Fibroblast of skin of left biceps (primary cell): Measurements from ENCODE around the gene HEXD.
A peak's percentile ranks its signal among the peaks of the same experiment; 100 is the strongest.
"Not testable (repeated sequence)": the region's sequence is repeated elsewhere in the genome, so short reads cannot be mapped to it uniquely, and the experiment has no call there.

Experiments
- DNase-seq, 2 experiments: peaks; one replicate each; pipeline ENCODE4 v3.0.0-alpha.2; 2013; ENCODE audit warnings: low read depth in 2 of 2

HEXD gene

DNA sequence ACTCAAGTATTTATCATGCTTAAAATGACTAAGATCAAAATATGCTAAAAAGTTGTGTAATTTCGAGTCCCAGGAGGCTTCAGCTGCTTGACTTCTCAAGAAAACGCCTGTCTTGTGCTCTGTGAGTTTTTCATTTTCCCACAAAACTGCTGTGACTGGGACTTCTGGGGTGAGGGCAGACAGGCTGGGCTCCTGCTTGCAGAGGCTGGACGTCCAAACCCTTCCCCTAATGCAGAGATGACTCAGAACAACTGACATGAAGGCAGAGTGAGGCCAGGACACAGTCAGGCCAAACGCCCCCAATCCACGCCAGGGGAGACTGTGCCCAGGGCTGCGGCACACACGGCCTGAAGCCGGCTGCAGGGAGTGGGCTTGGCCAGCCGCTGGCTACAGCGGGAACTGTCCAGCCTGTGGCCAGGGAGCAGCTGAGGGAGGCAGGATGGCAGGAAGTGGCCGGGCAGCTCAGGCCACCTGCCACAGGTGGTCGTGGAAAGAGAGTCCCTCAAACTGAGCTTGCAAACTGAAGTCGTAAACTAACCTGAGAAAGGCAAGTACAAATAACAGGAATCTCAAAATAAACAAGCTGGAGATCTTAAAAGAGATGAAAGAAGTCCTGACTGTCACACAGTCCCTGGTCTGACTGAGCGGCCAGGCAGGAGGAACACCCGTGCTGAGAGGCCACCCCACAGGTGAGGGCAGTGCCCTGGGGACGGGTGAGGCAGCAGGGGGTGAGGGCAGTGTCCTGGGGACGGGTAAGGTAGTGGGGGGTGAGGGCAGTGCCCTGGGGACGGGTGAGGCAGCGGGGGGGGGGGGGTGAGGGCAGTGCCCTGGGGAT, 21.3 kb upstream of the HEXD start:
- DNase-seq: peak; percentile 96

DNA sequence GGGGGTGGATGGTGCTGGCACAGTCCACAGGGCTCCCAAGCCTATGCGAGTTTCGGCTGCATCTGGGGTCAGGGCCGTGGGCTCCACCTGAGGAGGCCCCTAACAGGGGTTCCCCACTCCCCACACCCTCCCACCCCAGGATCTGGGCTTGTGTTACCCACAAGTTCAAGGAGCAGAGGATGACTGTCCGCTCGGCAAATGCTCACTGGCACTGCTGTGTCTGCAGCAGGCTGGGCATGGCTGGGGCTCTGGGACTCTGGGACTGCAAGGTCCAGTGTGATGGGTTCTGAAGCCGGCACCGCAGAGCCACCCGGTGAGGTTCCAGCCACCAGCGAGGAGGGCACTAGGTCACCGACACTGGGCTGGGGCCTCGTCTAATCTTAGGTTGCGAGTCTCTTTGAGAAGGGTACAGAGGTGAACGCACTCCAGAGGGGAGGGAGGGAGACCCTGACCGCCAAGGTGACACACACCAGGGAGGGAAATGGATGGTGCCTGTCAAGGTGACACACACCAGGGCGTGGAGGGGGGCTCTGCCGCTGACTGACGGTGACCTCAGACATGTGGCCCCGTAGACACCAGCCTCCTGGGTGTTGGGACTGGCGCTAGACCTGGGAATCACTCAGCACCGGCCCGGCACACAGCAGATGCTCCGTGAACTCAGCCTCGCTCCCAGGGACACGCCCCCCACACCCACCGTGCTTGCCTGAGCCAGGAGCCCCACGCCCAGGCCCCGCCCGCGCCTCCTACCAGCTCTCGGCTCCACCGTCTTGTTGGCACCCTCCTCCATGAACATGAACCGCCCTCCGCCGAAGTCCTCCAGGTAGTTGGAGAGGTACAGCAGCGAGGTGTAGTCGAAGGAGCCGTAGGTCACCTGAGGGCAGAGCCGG, 20.5 kb upstream of the HEXD start:
- no peak for DNase-seq

DNA sequence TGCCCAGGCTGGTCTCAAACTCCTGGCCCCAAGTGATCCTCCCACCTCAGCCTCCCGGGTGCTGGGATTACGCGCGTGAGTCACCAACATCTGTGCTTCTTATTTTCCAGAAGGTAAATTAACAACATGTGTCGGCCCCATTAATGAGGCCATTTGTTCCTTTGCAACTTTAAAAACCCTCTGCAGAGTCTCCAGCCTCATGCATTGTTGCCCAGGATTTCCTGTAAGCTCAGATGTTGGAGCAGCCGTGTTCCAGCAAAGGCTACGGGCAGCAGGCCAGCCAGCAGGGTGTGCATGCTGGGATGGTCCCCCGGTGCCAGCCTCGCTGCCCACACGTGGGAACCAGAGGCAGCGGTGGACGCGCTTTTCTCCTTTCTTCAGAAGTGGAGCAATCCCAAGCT, 19.1 kb upstream of the HEXD start:
- DNase-seq: peak; percentile 92

DNA sequence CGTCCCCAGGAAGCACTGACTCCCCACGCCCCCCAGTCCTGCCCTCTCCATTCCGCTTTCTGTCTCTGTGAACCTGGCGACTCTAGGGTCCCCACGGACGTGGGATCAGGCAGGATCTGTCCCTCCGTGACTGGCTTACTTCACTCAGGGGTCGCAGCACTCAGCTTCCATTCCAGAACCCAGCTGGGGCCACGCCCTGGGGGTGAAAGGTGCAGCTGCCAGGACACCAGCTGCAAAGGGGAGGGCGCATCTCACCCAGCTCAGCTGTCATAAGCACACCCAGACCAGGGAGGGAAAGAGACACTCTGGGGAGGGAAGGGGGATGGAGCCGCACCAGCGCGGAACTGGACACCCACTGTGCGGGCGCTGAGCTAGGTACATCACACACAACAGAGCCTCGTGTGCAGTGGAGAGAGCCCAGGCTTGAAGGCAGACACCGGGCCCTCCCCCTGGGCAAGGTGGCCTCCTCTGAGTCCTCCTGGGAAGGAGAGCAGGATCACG, 18.5 kb upstream of the HEXD start:
- no peak for DNase-seq

DNA sequence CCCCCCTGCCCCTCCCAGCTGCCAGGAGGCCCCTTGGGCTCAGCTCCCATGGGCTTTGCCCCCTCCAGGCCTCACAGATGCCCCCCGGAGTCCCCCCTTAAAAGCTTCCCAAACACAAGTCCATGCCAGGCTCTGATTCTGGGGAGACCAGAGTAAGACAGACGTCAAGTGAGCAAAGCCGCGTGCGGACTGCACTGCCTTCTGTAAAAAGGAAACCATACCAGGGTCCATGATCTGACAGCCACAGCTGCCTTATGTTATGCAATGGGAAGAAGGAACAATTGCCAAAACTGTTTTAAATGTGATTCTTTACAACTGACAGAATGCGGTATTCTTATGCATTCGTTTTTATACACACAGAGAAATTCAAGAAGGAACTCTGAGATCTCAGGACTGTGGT, 17.9 kb upstream of the HEXD start:
- DNase-seq: no peak

DNA sequence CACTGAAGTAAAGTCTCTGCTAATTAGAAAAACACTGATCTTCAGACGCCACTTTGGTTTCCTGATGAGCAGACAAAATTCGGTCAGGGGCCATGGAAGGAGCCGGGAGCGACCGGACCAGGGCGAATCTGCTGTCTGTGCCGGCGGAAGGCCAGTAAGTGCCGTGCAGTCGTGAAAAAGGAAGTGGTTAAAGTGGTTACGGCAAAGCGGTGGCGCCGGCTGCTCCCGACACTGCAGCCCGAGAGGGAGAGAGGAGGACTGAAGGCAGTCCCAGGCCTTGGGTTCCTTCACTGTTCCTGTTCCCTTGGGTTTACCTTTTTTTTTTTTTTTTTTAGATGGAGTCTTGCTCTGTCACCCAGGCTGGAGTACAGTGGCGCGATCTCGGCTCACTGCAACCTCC, 17.3 kb upstream of the HEXD start:
- DNase-seq: no peak

DNA sequence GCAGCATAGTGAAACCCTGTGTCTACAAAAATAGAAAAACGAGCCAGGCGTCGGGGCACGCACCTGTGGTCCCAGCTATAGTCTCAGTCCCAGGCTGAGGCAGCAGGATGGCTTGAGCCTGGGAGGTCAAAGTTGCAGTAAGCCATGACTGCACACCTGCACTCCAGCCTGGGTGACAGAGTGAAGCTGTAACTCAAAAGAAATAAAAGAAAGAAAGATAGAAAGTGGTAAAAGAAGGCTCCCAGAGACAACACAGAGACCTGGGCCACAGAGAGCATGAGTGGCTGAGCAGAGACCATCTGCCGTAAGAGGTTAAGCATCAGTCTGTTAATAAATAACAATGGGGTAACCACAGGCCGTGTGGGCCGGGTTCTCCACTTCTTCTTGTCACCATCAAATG, 15.3 kb upstream of the HEXD start:
- DNase-seq: no peak

DNA sequence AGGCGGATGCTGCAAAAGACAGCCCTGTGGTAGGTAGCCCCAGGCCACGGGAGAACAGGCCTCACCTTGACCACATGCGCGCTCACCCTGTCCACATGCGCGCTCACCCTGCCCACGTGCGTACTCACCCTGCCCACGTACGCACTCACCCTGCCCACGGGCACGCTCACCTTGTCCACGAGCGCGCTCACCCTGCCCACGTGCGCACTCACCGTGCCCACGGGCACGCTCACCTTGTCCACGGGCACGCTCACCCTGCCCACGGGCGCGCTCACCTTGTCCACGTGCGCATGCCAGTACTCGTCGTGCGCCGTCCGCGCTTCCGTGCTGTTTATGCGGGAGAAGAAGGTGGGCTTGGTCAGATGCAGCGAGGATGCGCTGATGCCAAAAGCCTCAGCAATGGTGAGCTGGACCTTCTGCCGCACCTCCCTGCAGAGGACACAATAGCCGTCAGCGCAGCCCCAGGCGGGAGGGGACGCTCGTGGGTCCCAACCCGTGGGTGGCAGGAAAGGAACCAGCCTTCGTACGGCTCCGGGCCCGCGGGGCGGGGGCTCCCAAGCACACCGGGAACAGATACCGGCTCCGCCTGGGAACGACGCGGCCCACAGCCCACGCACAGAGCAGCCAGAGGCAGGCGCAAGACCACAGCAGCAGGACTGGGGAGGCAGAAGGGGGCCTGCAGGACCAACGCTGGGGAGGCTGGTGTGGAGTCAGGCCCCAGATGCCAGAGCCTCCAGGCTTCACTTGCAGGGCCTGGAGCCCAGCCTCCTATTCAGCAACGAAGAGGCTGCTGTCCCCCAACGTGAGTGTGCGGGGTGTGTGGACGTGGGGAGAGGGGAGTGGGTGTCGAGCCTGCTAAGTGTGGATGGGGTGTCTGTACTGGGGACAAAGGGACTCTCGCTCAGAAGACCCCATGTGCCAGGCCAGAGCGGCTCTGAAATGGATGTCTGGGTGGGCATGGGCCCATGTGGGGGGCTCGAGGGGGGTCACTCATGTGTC, 14.2 kb upstream of the HEXD start:
- DNase-seq: no peak

DNA sequence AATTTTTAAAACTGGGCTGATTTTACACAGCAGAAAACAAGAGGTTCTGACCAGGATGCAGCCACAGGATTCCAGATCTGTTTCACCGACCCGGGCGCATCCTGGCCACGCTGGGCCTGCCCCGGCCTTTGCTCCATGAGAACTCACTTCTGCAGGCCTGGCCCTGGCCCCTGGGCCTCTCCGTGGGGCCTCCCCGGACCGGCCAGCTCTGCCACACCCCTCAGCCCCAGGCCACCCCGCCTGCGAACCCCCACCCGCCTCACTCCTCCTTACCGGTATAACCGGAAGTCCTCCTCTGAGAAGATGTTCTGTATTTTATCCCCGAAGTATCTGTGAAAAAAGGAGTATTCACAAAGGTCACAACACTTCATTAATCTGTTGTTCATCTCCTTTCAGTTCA, 13.1 kb upstream of the HEXD start:
- no peak for DNase-seq

DNA sequence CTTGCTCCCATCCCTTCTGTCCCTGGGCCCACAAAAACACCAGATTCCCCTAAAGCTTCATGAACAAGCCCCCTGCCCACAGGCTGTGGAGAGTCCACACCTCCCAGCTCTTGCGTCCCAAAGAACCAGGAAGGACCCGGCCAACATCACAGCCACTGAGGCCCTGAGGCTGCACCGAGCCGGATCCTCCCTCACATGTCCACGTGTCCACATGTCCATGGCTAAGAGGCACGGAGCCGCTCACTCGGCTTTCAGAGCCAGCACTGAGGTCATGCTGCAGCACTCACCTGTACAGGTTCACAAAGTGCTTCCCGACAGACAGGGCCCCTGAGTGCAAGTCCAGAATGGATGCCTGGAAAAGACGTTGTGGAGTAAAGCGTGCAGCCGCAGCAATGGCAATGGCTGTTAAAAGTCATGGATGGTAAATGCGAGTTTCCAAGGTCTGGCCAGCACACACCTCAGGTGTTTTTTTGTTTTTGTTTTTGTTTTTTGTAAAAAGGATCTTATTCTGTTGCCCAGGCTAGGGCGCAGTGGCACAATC, 11.9 kb upstream of the HEXD start:
- no peak for DNase-seq

DNA sequence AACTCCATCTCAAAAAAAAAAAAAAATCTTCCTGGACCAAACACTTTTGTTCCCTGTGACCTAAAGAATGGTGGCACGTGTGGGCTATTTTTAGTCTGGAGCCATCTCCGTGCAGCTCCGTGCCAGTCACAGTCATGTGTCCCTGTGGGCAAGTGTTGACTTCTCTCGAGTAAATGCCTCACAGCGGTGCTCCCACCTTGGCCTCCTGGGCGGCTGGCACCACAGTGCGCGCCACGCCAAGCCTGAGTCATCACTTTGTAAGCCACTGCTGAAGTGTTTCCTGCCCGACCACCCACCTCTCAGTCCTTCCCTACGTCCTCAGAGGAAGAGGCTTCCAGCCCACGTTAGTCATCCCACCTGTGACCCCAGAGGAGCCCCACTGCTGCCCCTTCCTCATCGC, 10.9 kb upstream of the HEXD start:
- no peak for DNase-seq

DNA sequence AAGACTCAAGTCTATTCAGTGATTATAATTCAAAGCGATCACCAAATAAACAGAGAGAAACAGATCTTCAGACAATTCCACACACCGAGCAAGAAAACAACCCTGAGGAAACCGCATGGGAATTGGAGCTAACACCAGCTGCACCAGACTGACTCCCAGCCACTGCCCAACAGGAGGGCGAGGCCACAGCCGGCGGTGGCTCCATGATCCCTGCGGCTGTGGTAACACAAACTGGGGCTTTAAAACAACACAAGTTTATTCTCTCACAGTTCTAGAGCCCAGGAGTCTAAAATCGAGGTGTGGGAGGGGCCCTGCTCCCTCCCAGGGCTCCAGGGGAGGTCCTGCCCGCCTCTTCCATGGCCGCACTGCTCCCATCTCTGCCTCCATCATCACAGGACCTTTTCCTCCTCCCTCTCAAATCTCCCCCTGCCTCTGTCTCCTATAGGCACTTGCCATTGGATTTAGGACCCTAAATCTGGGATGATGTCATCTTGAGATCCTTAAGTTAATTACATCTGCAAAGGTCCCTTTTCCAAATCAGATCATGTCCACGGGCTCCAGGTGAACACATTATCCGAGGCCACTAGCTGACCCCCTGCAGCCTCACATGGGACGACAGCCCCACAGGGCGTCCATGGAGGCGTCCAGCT, 9.7 kb upstream of the HEXD start:
- no peak for DNase-seq

DNA sequence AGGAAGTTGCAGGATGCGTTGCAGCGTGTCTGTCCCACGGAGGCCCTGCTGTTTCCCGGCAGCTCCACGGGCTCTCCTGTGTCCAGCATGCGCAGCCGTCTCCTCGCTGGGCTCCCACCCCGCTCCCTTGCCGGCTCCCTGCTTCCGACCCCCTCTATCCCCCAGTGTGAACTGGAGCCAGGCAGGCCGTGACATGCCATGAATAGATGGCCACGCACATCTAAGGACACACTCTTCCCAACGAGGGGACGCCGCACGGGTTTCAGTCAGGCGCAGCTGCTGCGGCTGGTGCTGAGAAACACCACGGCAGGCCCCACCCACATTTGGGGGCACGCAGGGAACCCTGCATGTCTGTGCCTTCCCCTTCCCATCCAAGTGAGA, 9.2 kb upstream of the HEXD start:
- DNase-seq: no peak

DNA sequence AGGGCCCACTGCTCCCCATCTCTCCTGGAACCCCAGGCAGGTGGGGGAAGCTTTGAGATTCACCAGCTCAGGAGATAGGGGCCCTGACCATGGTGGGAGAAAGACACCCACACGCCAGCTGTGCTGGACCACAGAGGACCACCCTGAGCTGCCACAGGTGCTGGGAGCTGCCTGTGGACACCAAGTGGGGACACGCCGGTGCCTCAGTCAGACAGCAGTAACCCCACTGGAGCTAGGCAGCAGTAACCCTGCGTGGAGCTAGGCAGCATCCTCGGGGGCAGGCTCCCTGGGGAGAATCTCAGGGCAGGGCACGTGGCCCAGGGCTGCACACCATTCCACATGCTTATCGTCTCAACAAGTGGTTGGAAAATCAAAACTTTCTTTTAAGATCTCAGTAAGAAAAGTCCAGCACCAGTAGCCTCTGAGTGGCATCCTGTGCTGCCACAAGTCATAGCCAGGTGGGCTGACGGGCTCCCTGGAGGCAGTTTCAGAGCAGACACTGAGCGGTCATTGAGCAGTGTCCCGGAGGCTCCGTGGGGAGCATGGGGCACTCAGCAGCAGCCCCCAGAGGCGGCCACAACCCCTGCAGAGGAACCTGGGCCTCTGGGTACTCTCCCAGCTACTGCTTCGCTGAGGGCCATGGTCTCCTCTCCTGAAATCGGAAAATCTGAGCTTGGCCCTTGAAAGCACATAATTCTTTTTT, 8.0 kb upstream of the HEXD start:
- no peak for DNase-seq

DNA sequence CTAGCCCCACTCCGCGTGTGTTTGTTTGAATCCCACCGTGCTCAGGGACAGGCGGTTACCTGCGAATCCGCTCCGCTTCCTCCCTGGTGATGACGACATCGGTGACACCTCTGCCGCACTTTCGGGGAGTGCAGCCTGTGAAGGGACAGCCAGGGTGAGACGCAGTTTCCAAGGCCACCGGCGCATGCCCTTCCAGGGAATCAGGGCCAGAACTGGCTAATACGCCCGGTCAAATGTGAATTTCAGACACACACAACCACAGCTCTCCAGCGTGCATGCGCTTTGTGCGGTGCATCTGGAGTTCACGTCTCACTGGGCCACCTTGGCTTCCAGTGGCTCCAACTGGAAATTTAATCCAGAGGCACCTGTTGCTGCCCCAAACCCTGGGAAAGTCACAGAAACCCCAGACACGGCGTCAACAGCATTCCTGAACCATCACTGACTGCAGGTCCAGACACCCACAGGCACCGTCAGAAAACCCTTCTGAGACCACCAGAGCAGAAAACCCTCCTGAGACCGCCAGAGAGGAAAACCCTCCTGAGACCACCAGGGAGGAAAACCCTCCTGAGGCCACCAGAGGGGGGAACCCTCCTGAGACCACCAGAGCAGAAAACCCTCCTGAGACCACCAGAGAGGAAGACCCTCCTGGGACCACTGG, 6.6 kb upstream of the HEXD start:
- no peak for DNase-seq

DNA sequence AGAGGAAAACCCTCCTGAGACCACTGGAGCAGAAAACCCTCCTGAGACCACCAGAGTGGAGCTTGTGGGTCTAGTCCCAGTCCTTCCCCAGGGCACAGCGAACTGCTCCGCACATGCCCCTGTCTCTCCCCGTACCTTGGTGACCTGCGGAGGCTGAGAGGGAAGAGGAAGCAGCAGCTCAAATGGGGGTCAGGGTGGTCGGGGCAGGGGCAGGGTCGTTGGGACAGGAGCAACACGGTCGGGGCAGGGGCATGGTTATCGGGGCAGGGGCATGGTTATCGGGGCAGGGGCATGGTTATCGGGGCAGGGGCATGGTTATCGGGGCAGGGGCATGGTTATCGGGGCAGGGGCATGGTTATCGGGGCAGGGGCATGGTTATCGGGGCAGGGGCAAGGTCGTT, 6.1 kb upstream of the HEXD start:
- not testable (repeated sequence) for DNase-seq

DNA sequence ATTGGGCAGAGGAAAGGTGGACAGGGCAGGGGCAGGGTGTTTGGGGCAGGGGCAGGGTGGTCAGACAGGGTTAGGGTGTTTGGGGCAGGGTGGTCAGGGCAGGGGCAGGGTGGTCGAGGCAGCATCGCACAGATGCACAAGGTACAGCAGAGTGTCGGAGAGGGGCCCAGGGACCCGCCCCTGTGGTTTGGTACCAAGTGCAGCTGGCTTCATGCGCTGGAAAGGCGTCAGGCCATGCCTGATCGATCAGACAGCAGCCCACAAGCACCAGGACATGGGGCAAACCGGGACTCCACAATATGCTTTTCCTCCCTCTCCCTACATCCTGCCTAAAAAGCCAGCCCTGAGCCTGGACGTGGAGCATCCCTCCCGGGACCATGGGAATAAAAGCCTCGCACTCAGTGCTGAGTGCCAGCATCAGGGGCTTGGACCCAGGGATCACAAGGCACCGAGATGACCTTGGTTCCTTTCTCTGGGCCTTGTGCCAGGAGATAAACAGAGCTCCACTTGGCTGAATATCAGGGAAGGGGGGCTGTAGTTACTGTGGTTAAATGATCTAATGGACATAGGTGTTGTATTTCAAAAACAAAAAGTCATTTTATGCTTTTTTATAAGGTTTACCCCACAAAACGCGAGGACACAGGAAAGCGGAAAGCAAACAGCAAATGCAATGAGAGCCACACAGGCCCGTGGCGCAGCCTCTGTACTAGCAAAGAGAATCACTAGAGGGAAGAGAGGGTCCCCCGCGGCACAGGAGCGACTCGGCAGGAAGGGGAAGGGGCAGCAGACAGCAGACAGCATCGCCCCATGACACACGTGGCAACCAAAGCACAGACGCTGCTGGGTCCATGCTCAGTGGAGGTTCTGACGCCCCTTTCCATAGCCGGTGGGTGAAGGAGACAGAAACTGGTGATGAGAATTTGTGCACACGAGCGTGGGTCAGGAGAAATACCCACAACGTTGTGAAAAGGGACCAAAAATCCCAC, 5.3 kb upstream of the HEXD start:
- DNase-seq: no peak

DNA sequence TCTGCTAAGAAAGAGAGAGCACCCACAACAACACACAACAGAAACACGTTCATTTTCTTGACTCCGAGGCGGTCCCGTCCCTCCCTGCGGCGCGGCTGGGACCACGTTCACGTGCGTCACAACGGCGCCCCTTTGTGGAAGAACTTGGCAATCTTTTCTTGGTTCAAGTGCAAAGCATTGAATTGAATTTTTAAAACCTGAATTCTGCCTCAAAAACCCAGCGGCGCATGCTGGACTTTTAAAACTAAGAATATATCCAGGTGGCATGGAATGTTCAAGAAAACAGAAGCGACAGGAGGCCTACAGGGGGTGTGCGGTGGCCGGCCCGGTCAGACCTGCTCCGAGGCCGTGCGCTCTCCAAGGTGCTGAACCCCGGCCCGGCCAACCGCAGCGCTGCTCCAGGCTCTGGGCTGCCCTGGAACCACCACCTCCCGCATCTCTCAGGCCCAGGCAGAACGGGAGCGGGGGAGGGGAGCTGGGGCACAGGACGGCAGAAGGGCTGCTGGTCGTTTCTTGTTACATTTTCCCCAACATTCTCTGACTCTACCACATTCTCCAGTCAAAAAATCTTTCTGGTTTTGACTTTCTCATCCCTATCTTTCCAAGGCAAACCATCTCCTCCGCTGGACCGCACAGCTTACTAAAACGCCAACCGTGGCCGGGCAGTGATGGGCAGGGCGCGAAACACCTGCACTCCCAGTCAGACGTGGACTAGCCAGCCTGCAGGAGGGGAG, 3.4 kb upstream of the HEXD start:
- no peak for DNase-seq
